GM12865 (cell line): ENCODE measurements around the gene SPINT1.

Experiments used
- DNase-seq: peaks from one replicate; pipeline ENCODE4 v3.0.0; 2010; ENCODE audit warnings: low read depth
- H3K4me3 ChIP-seq: 2 replicates; pipeline ENCODE4 v1.5.1; 2011; ENCODE audit warnings: mild to moderate bottlenecking, low read depth, low read length, control low read depth
- TF ChIP-seq, protein P1 (sequence below): IDR thresholded peaks from 2 replicates; pipeline ENCODE4 v1.5.1; 2011; ENCODE audit warnings: low read length, control low read depth, low read depth, inconsistent platforms; ENCODE audit not compliant: insufficient read depth; ENCODE audit errors: missing control alignments

SPINT1 gene

DNA sequence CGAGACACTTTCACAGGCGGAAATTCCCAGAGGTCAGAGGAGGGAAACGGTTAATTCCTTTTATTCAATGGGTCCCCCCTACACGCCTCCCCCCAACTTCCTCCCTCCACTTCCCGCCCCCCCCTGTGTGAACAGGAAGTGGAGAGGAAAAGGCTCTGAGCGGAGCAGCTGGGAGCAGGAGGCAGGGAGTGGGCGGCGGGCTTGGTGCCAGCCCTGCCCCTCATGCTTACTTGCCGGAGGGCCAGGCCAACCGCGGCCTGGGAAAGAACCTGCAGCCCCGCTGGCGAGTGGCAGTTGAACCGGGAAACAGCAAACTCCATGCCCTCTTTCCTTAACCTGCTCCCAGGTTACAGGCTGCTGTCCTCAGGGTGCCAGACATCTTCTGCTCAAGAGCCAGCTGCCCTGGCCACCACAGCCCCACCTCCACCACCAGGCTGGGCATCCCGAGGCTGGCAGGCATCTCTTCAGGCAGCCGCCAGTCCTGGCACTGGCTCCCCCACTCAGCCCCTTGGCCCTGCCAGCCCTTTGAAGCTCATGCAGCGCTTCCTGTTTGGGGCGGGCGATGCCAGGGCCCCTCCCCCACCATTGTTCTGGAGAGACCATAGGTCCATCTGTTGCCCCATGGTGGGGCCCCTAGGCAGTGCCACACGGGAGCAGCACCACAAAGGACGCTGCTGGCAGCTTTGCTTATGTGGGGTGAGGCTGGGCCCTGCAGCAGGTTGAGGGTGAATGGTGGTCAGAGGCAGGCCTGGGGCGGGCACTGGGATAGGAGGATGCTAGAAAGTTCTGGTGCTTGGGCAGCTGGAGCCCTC, 63.3 kb downstream of the SPINT1 start:
- TF ChIP-seq, protein P1, sequence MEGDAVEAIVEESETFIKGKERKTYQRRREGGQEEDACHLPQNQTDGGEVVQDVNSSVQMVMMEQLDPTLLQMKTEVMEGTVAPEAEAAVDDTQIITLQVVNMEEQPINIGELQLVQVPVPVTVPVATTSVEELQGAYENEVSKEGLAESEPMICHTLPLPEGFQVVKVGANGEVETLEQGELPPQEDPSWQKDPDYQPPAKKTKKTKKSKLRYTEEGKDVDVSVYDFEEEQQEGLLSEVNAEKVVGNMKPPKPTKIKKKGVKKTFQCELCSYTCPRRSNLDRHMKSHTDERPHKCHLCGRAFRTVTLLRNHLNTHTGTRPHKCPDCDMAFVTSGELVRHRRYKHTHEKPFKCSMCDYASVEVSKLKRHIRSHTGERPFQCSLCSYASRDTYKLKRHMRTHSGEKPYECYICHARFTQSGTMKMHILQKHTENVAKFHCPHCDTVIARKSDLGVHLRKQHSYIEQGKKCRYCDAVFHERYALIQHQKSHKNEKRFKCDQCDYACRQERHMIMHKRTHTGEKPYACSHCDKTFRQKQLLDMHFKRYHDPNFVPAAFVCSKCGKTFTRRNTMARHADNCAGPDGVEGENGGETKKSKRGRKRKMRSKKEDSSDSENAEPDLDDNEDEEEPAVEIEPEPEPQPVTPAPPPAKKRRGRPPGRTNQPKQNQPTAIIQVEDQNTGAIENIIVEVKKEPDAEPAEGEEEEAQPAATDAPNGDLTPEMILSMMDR, result no peak
- H3K4me3 ChIP-seq, result peak overlapping the region; percentile 52
- DNase-seq, result peak; percentile 46
